Adrenal gland (tissue), 5 donors: ENCODE results near the gene GALNTL6.

Experiments
- CTCF ChIP-seq, 6 experiments: fragments of 450-650 bp in 4 of 6; fragments of 200-600 bp in 2 of 6; sonication (generic) in 1 of 6; IDR thresholded peaks; 1 replicate in 5 of 6; 2 replicates in 1 of 6; pipeline versions ENCODE4 v1.5.1 to v1.8.0; 2016 to 2021; ENCODE audit warnings: antibody characterized with exemption in 6 of 6, mild to moderate bottlenecking in 2 of 6, moderate library complexity in 1 of 6
- POLR2A ChIP-seq, 2 donors: fragments of 450-650 bp; IDR thresholded peaks; one replicate each; pipeline ENCODE4 v1.6.1; 2017; ENCODE audit warnings: antibody characterized with exemption in 2 of 2, mild to moderate bottlenecking in 2 of 2, moderate library complexity in 1 of 2
- donor health status: DM: no; HTN: no; CAD: no.

GRCh38 chr4:172628263-172628662 lies 815.1 kb downstream of the GALNTL6 start:
- TF ChIP-seq CTCF (IDR thresholded peaks at IDR 0.05) (no peak), POLR2A (IDR thresholded peaks at IDR 0.05) (no peak)
